T-cell (primary cell): ENCODE measurements around the gene FOXP1. TPM values are rescaled to one million over a fixed set of nuclear protein-coding genes. Genes with fewer than 3 reads are reported as not detected.

Experiments
- ATAC-seq, 4 experiments: fragments of 200-7000 bp in 3 of 4; fragments of 150-1000 bp in 1 of 4; cut with Tn5 transposase; replicated peaks in 1 of 4; 1 replicate in 3 of 4; 2 replicates in 1 of 4; pipeline ENCODE4 v1.10.0; 2021; ENCODE audit warnings: moderate library complexity in 3 of 4, mild to moderate bottlenecking in 2 of 4, moderate number of reproducible peaks in 1 of 4
- CTCF ChIA-PET, 2 donors: fragments of 300-600 bp; sonication (Branson Sonifier 250); formaldehyde crosslinking; loops; one replicate each; lab custom pipeline; 2022; ENCODE audit warnings: antibody characterized with exemption in 2 of 2; lab: Charles Lee
- POLR2A ChIA-PET, 2 donors: fragments of 300-600 bp; sonication (Branson Sonifier 250); formaldehyde crosslinking; loops; one replicate each; lab custom pipeline; 2022; ENCODE audit warnings: antibody characterized with exemption in 2 of 2; lab: Charles Lee
- DNase-seq, 35 experiments: peaks; one replicate each; pipeline versions ENCODE4 v3.0.0 to v3.0.0-alpha.2; 2013 to 2023
- H3K27ac ChIP-seq: one replicate; pipeline ENCODE4 v1.5.1; 2013; ENCODE audit warnings: low read length
- H3K27me3 ChIP-seq, 2 experiments: replicated peaks in 1 of 2; 1 replicate in 1 of 2; 2 replicates in 1 of 2; pipeline versions ENCODE4 v1.6.1 to v1.7.0; 2013; ENCODE audit warnings: low read length in 1 of 2, mixed read lengths in 1 of 2; ENCODE audit not compliant: control insufficient read depth in 2 of 2, insufficient read depth in 2 of 2; ENCODE audit errors: extremely low read depth in 1 of 2
- H3K36me3 ChIP-seq, 2 donors: 1 replicate in 1 of 2; 2 replicates in 1 of 2; pipeline versions ENCODE4 v1.6.1 to v1.7.0; 2013; ENCODE audit warnings: low read length in 1 of 2; ENCODE audit not compliant: control insufficient read depth in 2 of 2, insufficient read depth in 1 of 2; ENCODE audit errors: extremely low read depth in 1 of 2
- H3K4me1 ChIP-seq, 2 experiments: 1 replicate in 1 of 2; 2 replicates in 1 of 2; pipeline versions ENCODE4 v1.6.1 to v1.7.0; 2013; ENCODE audit warnings: low read length in 2 of 2, mixed read lengths in 1 of 2; ENCODE audit not compliant: insufficient read depth in 2 of 2, control insufficient read depth in 1 of 2; ENCODE audit errors: extremely low read depth in 1 of 2
- H3K4me3 ChIP-seq, 2 donors: 1 replicate in 1 of 2; 2 replicates in 1 of 2; pipeline versions ENCODE4 v1.5.1 to v1.7.0; 2013; ENCODE audit warnings: mild to moderate bottlenecking in 2 of 2, low read length in 1 of 2, moderate library complexity in 1 of 2; ENCODE audit not compliant: control insufficient read depth in 1 of 2; ENCODE audit errors: extremely low read depth in 1 of 2
- H3K9me3 ChIP-seq: 2 replicates; pipeline ENCODE4 v1.7.0; 2013
- H3K27ac Mint-ChIP-seq, 2 donors: one replicate each; pipeline ENCODE4 v1.8.0; 2020 to 2021; ENCODE audit warnings: mild to moderate bottlenecking in 2 of 2, mixed read lengths in 2 of 2
- H3K27me3 Mint-ChIP-seq, 2 donors: one replicate each; pipeline ENCODE4 v1.8.0; 2021 to 2022; ENCODE audit warnings: mixed read lengths in 2 of 2
- H3K36me3 Mint-ChIP-seq: one replicate; pipeline ENCODE4 v1.8.0; 2021; ENCODE audit warnings: mixed read lengths
- H3K4me1 Mint-ChIP-seq, 3 donors: one replicate each; pipeline ENCODE4 v1.8.0; 2020 to 2022; ENCODE audit warnings: mixed read lengths in 3 of 3, mild to moderate bottlenecking in 1 of 3
- H3K4me3 Mint-ChIP-seq, 3 donors: one replicate each; pipeline ENCODE4 v1.8.0; 2020 to 2022; ENCODE audit warnings: mild to moderate bottlenecking in 3 of 3, mixed read lengths in 3 of 3, moderate library complexity in 3 of 3
- H3K9me3 Mint-ChIP-seq, 3 donors: one replicate each; pipeline ENCODE4 v1.8.0; 2020 to 2022; ENCODE audit warnings: mixed read lengths in 3 of 3
- WGBS: methylation state at CpG from one replicate; pipeline ENCODE4 v1.1.5; 2013; ENCODE audit warnings: missing lambda C conversion rate; ENCODE audit not compliant: insufficient coverage; 5-methylcytosine and 5-hydroxymethylcytosine counted together
- total RNA-seq, 35 experiments: library from RNA in 6 of 35; stranded (reverse) in 6 of 35; fragments of 120-200 nt in 1 of 35; gene quantifications; one replicate each; pipeline versions ENCODE4 v1.2.1 to v1.2.4 and lab custom pipeline; 2013 to 2026

FOXP1 gene
- total RNA-seq, 5 donors from 2014 or later (not counting 1 experiment from before 2014, with no cell fraction given): 258 to 586 (median 290) TPM

DNA sequence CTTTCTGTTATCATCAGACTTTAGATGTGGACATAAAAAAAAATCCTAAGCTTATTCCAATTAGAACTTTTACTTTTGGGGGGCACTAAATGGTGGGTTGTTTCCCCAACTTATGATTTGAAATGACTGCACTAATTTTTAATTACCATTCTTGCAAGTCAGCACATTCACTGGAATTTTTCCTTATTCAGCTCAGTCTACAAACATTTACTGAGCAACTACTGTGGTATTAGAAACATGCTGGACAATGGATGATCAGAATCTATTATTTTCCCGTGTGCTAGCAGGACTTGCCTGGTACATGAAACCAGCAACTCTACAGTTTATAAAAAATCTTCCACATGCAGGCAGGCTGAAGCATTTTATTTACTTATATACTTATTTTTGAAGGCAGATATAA, 273.6 kb downstream of the FOXP1 start:
- Mint-ChIP-seq H3K27ac (peak overlapping the region; percentile 84 to 87), H3K36me3 (peaks cover 13% of the 10 kb centered on the region), H3K9me3 (no peaks in the 10 kb centered on the region), H3K4me1 (peaks cover 74 to 78% (median 76%) of the 10 kb centered on the region in 3 donors), H3K27me3 (no peaks in the 10 kb centered on the region), H3K4me3 (peak overlapping the region in 1 of 3 donors; percentile 70)
- WGBS: no CpG with 5 or more reads among the region's 1 CpG
- CTCF ChIA-PET: no interaction called here
- no peak for DNase-seq
- Histone ChIP-seq H3K36me3 (no peaks in the 10 kb centered on the region), H3K27ac (peak overlapping the region; percentile 12), H3K27me3 (no peaks in the 10 kb centered on the region), H3K4me3 (no peak overlapping the region), H3K4me1 (peaks cover 30 to 41% of the 10 kb centered on the region in 2 experiments), H3K9me3 (no peaks in the 10 kb centered on the region)
- no peak for ATAC-seq
- POLR2A ChIA-PET: interaction anchor here in 1 of 2 donors (0.6 kb wide), 2 partner anchors 72 to 77 kb away, joined by 3 to 5 read pairs; no protein-coding TSS in a partner anchor

- Histone ChIP-seq H3K27me3 (no peaks in the 10 kb centered on the region), H3K36me3 (no peaks in the 10 kb centered on the region), H3K27ac (peak overlapping the region; percentile 12), H3K4me3 (no peak overlapping the region), H3K9me3 (no peaks in the 10 kb centered on the region), H3K4me1 (peaks cover 30 to 41% of the 10 kb centered on the region in 2 experiments)
- Mint-ChIP-seq H3K9me3 (no peaks in the 10 kb centered on the region), H3K27me3 (no peaks in the 10 kb centered on the region), H3K4me1 (peaks cover 76 to 78% (median 77%) of the 10 kb centered on the region in 3 donors), H3K36me3 (peaks cover 13% of the 10 kb centered on the region), H3K27ac (peak overlapping the region; percentile 84 to 87), H3K4me3 (peak overlapping the region in 2 of 3 donors; percentile 23 to 70)
- POLR2A ChIA-PET: interaction anchor here (0.5 to 0.7 kb wide), 2 partner anchors 175 to 441 kb away, joined by 4 read pairs; no protein-coding TSS in a partner anchor
- DNase-seq (peak in 32 of 35 experiments; percentile 14 to 64 (median 36)), ATAC-seq (peak; percentile 50 to 72 (median 64))
- WGBS: 69% methylated on average over 3 of the region's 3 CpGs
- CTCF ChIA-PET: no interaction called here
Measured at GRCh38 chr3:71309342-71309741, 274.2 kb downstream of the FOXP1 start.

GRCh38 chr3:71308836-71309235, 274.7 kb downstream of the FOXP1 start:
- peak overlapping the region in 2 of 3 donors; percentile 23 to 70 for H3K4me3 Mint-ChIP-seq
- no peaks in the 10 kb centered on the region for H3K9me3 ChIP-seq
- peak overlapping the region; percentile 84 to 87 for H3K27ac Mint-ChIP-seq
- peaks cover 30 to 41% of the 10 kb centered on the region in 2 experiments for H3K4me1 ChIP-seq
- CTCF ChIA-PET: no interaction called here
- H3K27me3 Mint-ChIP-seq: no peaks in the 10 kb centered on the region
- POLR2A ChIA-PET: interaction anchor here in 1 of 2 donors (0.6 to 0.7 kb wide), 2 partner anchors 166 to 176 kb away, joined by 4 read pairs; no protein-coding TSS in a partner anchor
- ATAC-seq (no peak), DNase-seq (no peak)
- no CpG with 5 or more reads among the region's 4 CpGs for WGBS
- H3K27ac ChIP-seq: peak overlapping the region; percentile 25
- peaks cover 13% of the 10 kb centered on the region for H3K36me3 Mint-ChIP-seq
- no peak overlapping the region for H3K4me3 ChIP-seq
- peaks cover 81 to 83% (median 82%) of the 10 kb centered on the region in 3 donors for H3K4me1 Mint-ChIP-seq
- H3K36me3 ChIP-seq: no peaks in the 10 kb centered on the region
- no peaks in the 10 kb centered on the region for H3K9me3 Mint-ChIP-seq
- H3K27me3 ChIP-seq: no peaks in the 10 kb centered on the region

- ChIA-PET CTCF (interaction anchor here (0.6 to 0.7 kb wide), 3 partner anchors 93 to 1429 kb away, joined by 4 to 14 read pairs (median 6); no protein-coding TSS in a partner anchor), POLR2A (interaction anchor here in 1 of 2 donors (0.7 kb wide), 1 partner anchor 170 kb away, joined by 3 read pairs; no protein-coding TSS in a partner anchor)
- H3K27me3 ChIP-seq: no peaks in the 10 kb centered on the region
- H3K9me3 ChIP-seq: no peaks in the 10 kb centered on the region
- H3K27me3 Mint-ChIP-seq: no peaks in the 10 kb centered on the region
- DNase-seq (no peak), ATAC-seq (no peak)
- peaks cover 87 to 90% (median 88%) of the 10 kb centered on the region in 3 donors for H3K4me1 Mint-ChIP-seq
- peak overlapping the region; percentile 25 for H3K27ac ChIP-seq
- WGBS: 73% methylated on average over 3 of the region's 17 CpGs
- H3K4me1 ChIP-seq: peaks cover 30 to 41% of the 10 kb centered on the region in 2 experiments
- H3K4me3 ChIP-seq: peak overlapping the region in 1 of 2 donors; percentile 15
- no peaks in the 10 kb centered on the region for H3K36me3 ChIP-seq
- H3K27ac Mint-ChIP-seq: peak overlapping the region; percentile 82 to 87
- H3K9me3 Mint-ChIP-seq: no peaks in the 10 kb centered on the region
- peaks cover 13% of the 10 kb centered on the region for H3K36me3 Mint-ChIP-seq
- H3K4me3 Mint-ChIP-seq: peak overlapping the region; percentile 31 to 70 (median 52)
Measured at GRCh38 chr3:71307991-71308697, 275.4 kb downstream of the FOXP1 start.

DNA sequence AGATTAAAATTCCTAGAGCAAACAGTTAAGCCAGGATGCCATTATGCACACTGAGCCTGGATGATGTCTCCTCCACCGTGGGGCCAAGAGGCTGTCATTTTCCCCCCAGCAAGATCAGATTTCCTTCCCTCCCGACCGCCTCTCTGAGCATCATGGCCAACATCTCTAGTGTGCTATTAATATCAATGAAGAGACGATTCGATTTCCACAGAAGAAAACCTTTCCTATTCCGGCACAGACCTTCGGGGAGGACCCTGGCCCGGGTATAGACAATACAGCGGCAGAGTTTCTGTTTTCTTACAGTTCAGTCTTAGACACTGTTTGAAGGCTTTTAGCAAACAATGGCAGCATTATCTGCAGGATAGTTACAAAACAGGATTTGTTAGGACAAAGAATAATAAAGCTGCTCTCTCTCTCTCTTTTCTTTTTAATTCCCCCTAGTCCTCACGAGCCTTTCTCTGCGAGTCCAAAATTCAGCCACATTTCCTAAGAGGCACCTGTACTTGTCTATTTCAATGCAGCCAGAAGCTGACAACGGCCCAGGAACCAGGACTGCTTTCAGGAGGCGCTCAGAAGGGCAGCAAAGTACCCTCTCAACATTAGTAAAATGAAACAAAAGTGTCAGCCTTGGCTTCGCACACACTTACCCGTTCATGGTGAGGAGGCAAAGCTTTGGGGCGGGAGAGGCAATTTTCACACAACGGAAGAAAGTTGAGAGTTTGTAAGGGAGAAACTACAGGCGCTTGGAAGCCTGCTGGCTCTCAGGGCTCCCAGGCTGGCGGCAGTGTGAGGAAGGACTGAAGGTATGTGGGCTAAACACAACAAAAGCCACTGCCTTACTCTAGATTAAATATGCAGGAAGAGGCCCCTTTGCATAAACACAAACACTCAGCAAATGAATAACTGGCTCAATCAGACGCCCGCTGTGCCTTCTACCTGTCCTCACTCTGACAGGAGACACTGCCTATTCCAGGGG, 278.0 kb downstream of the FOXP1 start:
- Histone ChIP-seq H3K4me3 (peak overlapping the region; percentile 50 to 86), H3K9me3 (no peaks in the 10 kb centered on the region), H3K27ac (peak overlapping the region; percentile 65), H3K36me3 (no peaks in the 10 kb centered on the region), H3K27me3 (no peaks in the 10 kb centered on the region), H3K4me1 (peaks cover 20 to 55% of the 10 kb centered on the region in 2 experiments)
- POLR2A ChIA-PET: no interaction called here
- WGBS: 32% methylated on average over 6 of the region's 21 CpGs
- Mint-ChIP-seq H3K9me3 (no peaks in the 10 kb centered on the region), H3K4me3 (peak overlapping the region; percentile 89 to 91 (median 89)), H3K36me3 (peaks cover 9% of the 10 kb centered on the region), H3K27ac (peak overlapping the region; percentile 97 to 98), H3K27me3 (no peaks in the 10 kb centered on the region), H3K4me1 (peaks cover 88 to 97% (median 94%) of the 10 kb centered on the region in 3 donors)
- peak; percentile 30 to 45 (median 40) for ATAC-seq
- peak in 21 of 35 experiments; percentile 4 to 44 (median 20) for DNase-seq
- CTCF ChIA-PET: no interaction called here
